Transverse colon (tissue), 4 donors: ENCODE results near the gene ADM2. TPM values are rescaled to one million over a fixed set of nuclear protein-coding genes. Genes with fewer than 3 reads are reported as not detected.

ENCODE experiments used
- DNase-seq: peaks from one replicate; pipeline ENCODE4 v3.0.0-alpha.2; 2019
- H3K27ac ChIP-seq, 4 donors: fragments of 200-600 bp; sonication (generic); 2 replicates each; pipeline ENCODE4 v1.5.1; 2016 to 2018; ENCODE audit warnings: inconsistent platforms in 4 of 4
- H3K27me3 ChIP-seq: fragments of 200-600 bp; sonication (generic); 2 replicates; pipeline ENCODE4 v1.5.1; 2017; ENCODE audit warnings: inconsistent platforms
- H3K36me3 ChIP-seq, 4 donors: fragments of 200-600 bp; sonication (generic); 2 replicates each; pipeline ENCODE4 v1.5.1; 2017 to 2019; ENCODE audit warnings: inconsistent platforms in 4 of 4
- H3K4me1 ChIP-seq, 4 donors: fragments of 200-600 bp; sonication (generic); 2 replicates each; pipeline ENCODE4 v1.5.1; 2017 to 2020; ENCODE audit warnings: inconsistent platforms in 4 of 4
- H3K4me3 ChIP-seq, 4 donors: fragments of 200-600 bp; sonication (generic); 1 replicate in 1 of 4; 2 replicates in 3 of 4; pipeline versions ENCODE4 v1.5.1 to v1.6.1; 2017 to 2019; ENCODE audit warnings: inconsistent platforms in 4 of 4
- H3K9me3 ChIP-seq, 2 donors: fragments of 200-600 bp; sonication (generic); 2 replicates each; pipeline ENCODE4 v1.5.1; 2017 to 2019; ENCODE audit warnings: inconsistent platforms in 2 of 2
- CTCF ChIP-seq, 5 experiments: fragments of 200-600 bp in 3 of 5; fragments of 450-650 bp in 2 of 5; sonication (generic) in 3 of 5; IDR thresholded peaks; 1 replicate in 2 of 5; 2 replicates in 3 of 5; pipeline ENCODE4 v1.5.1; 2016 to 2017; ENCODE audit warnings: antibody characterized with exemption in 5 of 5, inconsistent platforms in 3 of 5, mild to moderate bottlenecking in 2 of 5, moderate library complexity in 1 of 5
- EP300 ChIP-seq: sonication (generic); formaldehyde crosslinking; IDR thresholded peaks from one replicate; pipeline ENCODE4 v1.6.1; 2017; ENCODE audit warnings: antibody characterized with exemption, low read depth
- POLR2A ChIP-seq: fragments of 450-650 bp; IDR thresholded peaks from one replicate; pipeline ENCODE4 v1.6.1; 2016; ENCODE audit warnings: antibody characterized with exemption, mild to moderate bottlenecking, moderate library complexity
- POLR2AphosphoS5 ChIP-seq, 3 donors: sonication (generic); formaldehyde crosslinking; IDR thresholded peaks; one replicate each; pipeline ENCODE4 v1.6.1; 2016; ENCODE audit warnings: antibody characterized with exemption in 3 of 3
- WGBS, 2 donors: methylation state at CpG; one replicate each; pipeline ENCODE4 v1.1.5; 2018; ENCODE audit warnings: low coverage in 1 of 2; 5-methylcytosine and 5-hydroxymethylcytosine counted together
- in situ Hi-C, 4 donors: fragments of 200-750 bp; cut with MboI; loops; one replicate each; pipeline versions ENCODE4 v1.15.0 to v1.15.1; 2017; ENCODE audit warnings: low sequenced_read_pairs in 3 of 4, low pct_ligation_motif_present in 1 of 4, low pct_unique_long_range_greater_than_20kb in 1 of 4
- intact Hi-C: fragments of 100-400 bp; cut with DNase I; formaldehyde crosslinking; loops from one replicate; pipeline ENCODE4 v1.15.1; 2023; ENCODE audit warnings: low total_unique reads
- total RNA-seq, 4 donors: library from RNA; depleted of rRNA; stranded (reverse); fragments of >200 nt; gene quantifications; one replicate each; pipeline ENCODE4 v1.1.0, GENCODE V29; 2016

ADM2 gene
- total RNA-seq, 4 donors from 2014 or later, result 0.75 to 5.4 (median 1.2) TPM

GRCh38 chr22:50464451-50464850, 16.9 kb upstream of the ADM2 start:
- no peak for TF ChIP-seq EP300
- TF ChIP-seq POLR2AphosphoS5 (IDR thresholded peaks at IDR 0.05), result no peak
- TF ChIP-seq POLR2A, result no peak
- TF ChIP-seq CTCF (IDR thresholded peaks at IDR 0.05), result no peak
- Histone ChIP-seq H3K27ac (no peak overlapping the region), H3K4me3 (no peak overlapping the region), H3K36me3 (peaks cover 0 to 74% (median 36%) of the 10 kb centered on the region in 4 donors), H3K27me3 (no peaks in the 10 kb centered on the region), H3K9me3 (no peaks in the 10 kb centered on the region), H3K4me1 (peaks cover 5 to 13% (median 8%) of the 10 kb centered on the region in 4 donors)
- in situ Hi-C loops, result no loop called here
- DNase-seq, result no peak
- 86% methylated on average over 19 of the region's 24 CpGs; no CpG with 5 or more reads in 1 of the 2 donors for WGBS, 2 donors
- intact Hi-C loops, result no loop called here

- no peaks in the 10 kb centered on the region for H3K9me3 ChIP-seq
- H3K27ac ChIP-seq, result no peak overlapping the region
- no peak overlapping the region for H3K4me3 ChIP-seq
- DNase-seq, result no peak
- intact Hi-C loops (no loop called here), in situ Hi-C loops (no loop called here)
- peaks cover 0 to 65% (median 32%) of the 10 kb centered on the region in 4 donors for H3K36me3 ChIP-seq
- H3K27me3 ChIP-seq, result no peaks in the 10 kb centered on the region
- H3K4me1 ChIP-seq, result peaks cover 11 to 22% (median 16%) of the 10 kb centered on the region in 4 donors
- 92% methylated on average over 29 of the region's 30 CpGs; no CpG with 5 or more reads in 1 of the 2 donors for WGBS, 2 donors
- no peak for TF ChIP-seq CTCF (IDR thresholded peaks at IDR 0.05)
- no peak for TF ChIP-seq POLR2A
- TF ChIP-seq EP300, result no peak
- TF ChIP-seq POLR2AphosphoS5 (IDR thresholded peaks at IDR 0.05), result no peak
These were observed 16.0 kb upstream of the ADM2 start for GRCh38 chr22:50465066-50465930.

- Histone ChIP-seq H3K4me3 (no peak overlapping the region), H3K36me3 (peaks cover 0 to 48% (median 20%) of the 10 kb centered on the region in 4 donors), H3K27ac (no peak overlapping the region), H3K9me3 (no peaks in the 10 kb centered on the region), H3K4me1 (peaks cover 31 to 38% (median 35%) of the 10 kb centered on the region in 4 donors), H3K27me3 (no peaks in the 10 kb centered on the region)
- WGBS, 2 donors, result 92% methylated on average over 24 of the region's 24 CpGs; no CpG with 5 or more reads in 1 of the 2 donors
- TF ChIP-seq POLR2A, result no peak
- TF ChIP-seq EP300, result no peak
- TF ChIP-seq CTCF (IDR thresholded peaks at IDR 0.05), result no peak
- no peak for TF ChIP-seq POLR2AphosphoS5 (IDR thresholded peaks at IDR 0.05)
- intact Hi-C loops (no loop called here), in situ Hi-C loops (no loop called here)
- no peak for DNase-seq
These were observed 14.0 kb upstream of the ADM2 start for GRCh38 chr22:50467341-50467740.

- no peaks in the 10 kb centered on the region for H3K9me3 ChIP-seq
- H3K4me1 ChIP-seq, result peaks cover 37 to 44% (median 41%) of the 10 kb centered on the region in 4 donors
- intact Hi-C loops, result no loop called here
- H3K27ac ChIP-seq, result peak overlapping the region in 1 of 4 donors; percentile 91
- DNase-seq, result no peak
- H3K36me3 ChIP-seq, result peaks cover 0 to 44% (median 19%) of the 10 kb centered on the region in 4 donors
- 89% methylated on average over 21 of the region's 22 CpGs; no CpG with 5 or more reads in 1 of the 2 donors for WGBS, 2 donors
- TF ChIP-seq EP300 (no peak), CTCF (IDR thresholded peaks at IDR 0.05) (no peak), POLR2A (no peak), POLR2AphosphoS5 (IDR thresholded peaks at IDR 0.05) (no peak)
- H3K4me3 ChIP-seq, result no peak overlapping the region
- H3K27me3 ChIP-seq, result no peaks in the 10 kb centered on the region
- in situ Hi-C loops, result no loop called here
These were observed 13.4 kb upstream of the ADM2 start for GRCh38 chr22:50467773-50468440.
